ENCODE data around the gene SPP2. TPM values are rescaled to one million over a fixed set of nuclear protein-coding genes. Genes with fewer than 3 reads are reported as not detected.

SPP2 gene
- total RNA-seq, 1 experiment from 2014 or later = not detected

DNA sequence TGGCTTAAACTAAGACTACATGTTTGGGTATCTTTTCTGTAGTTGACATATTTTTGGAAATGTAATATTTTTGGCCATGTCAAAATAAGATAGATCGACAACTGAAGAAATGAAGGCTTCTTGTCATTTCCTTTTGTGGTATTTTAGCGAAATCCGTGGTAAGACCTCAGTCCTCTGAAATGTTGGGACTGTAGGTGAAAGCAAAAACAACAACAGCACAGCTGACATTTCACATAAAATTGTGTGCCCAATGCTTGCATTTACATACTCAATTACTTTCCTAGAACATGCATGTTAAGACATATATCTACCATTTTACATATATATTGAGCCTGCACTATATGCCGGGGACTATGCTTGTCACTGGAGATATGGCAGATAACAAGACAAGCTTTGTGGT is 50.2 kb downstream of the SPP2 start:
- no peaks in the 10 kb centered on the region for H3K4me1 Mint-ChIP-seq (ENCODE audit: insufficient read depth, unreplicated experiment)
- DNase-seq (ENCODE audit: unreplicated experiment) = no peak
- CTCF ChIA-PET = no interaction called here
- H3K27ac Mint-ChIP-seq (ENCODE audit: low read depth, unreplicated experiment) = no peak overlapping the region
- intact Hi-C loops (cut with micrococcal nuclease) = no loop called here
- H3K36me3 Mint-ChIP-seq (ENCODE audit: insufficient read depth, unreplicated experiment) = peaks cover 8% of the 10 kb centered on the region
- no peaks in the 10 kb centered on the region for H3K27me3 Mint-ChIP-seq (ENCODE audit: insufficient read depth, unreplicated experiment)
- TF ChIP-seq, protein P1, sequence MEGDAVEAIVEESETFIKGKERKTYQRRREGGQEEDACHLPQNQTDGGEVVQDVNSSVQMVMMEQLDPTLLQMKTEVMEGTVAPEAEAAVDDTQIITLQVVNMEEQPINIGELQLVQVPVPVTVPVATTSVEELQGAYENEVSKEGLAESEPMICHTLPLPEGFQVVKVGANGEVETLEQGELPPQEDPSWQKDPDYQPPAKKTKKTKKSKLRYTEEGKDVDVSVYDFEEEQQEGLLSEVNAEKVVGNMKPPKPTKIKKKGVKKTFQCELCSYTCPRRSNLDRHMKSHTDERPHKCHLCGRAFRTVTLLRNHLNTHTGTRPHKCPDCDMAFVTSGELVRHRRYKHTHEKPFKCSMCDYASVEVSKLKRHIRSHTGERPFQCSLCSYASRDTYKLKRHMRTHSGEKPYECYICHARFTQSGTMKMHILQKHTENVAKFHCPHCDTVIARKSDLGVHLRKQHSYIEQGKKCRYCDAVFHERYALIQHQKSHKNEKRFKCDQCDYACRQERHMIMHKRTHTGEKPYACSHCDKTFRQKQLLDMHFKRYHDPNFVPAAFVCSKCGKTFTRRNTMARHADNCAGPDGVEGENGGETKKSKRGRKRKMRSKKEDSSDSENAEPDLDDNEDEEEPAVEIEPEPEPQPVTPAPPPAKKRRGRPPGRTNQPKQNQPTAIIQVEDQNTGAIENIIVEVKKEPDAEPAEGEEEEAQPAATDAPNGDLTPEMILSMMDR (IDR thresholded peaks at IDR 0.05; ENCODE audit: unreplicated experiment) = no peak
- no peaks in the 10 kb centered on the region for H3K9me3 Mint-ChIP-seq (ENCODE audit: unreplicated experiment)
- POLR2A ChIA-PET = no interaction called here
- no peak overlapping the region for H3K4me3 Mint-ChIP-seq (ENCODE audit: unreplicated experiment)
- no TSS peak for BruUV-seq (replicated peaks)

DNA sequence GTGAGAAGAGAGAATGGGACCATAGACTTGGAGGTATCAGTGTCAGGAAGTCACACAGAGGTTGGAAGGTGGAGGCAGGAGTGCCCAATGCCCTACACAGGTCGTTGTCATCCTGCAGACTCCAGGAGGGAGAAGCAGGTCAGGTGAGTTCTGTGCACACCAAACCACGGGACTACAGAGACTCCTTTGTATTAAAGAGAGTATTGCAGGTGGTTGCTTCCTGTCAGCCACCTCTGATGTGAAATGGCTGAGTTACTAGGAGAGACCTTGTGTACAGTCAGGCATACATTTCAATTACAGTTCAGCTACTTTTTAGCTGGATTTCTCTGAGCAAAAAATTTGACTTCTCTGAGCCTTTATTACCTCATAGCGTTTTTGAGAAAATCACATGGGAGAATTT is 51.6 kb downstream of the SPP2 start:
- TF ChIP-seq, protein P1 (IDR thresholded peaks at IDR 0.05; ENCODE audit: unreplicated experiment) = no peak
- no TSS peak for BruUV-seq (replicated peaks)
- ChIA-PET CTCF (interaction anchor here (0.6 to 0.7 kb wide), 2 partner anchors 35 to 193 kb away, joined by 3 read pairs; no protein-coding TSS in a partner anchor), POLR2A (interaction anchor here (0.5 kb wide), 1 partner anchor 38 kb away, joined by 3 read pairs; no protein-coding TSS in a partner anchor)
- no peaks in the 10 kb centered on the region for H3K27me3 Mint-ChIP-seq (ENCODE audit: insufficient read depth, unreplicated experiment)
- no peak for DNase-seq (ENCODE audit: unreplicated experiment)
- H3K9me3 Mint-ChIP-seq (ENCODE audit: unreplicated experiment) = no peaks in the 10 kb centered on the region
- intact Hi-C loops (cut with micrococcal nuclease) = no loop called here
- no peak overlapping the region for H3K4me3 Mint-ChIP-seq (ENCODE audit: unreplicated experiment)
- no peaks in the 10 kb centered on the region for H3K4me1 Mint-ChIP-seq (ENCODE audit: insufficient read depth, unreplicated experiment)
- H3K36me3 Mint-ChIP-seq (ENCODE audit: insufficient read depth, unreplicated experiment) = no peaks in the 10 kb centered on the region
- no peak overlapping the region for H3K27ac Mint-ChIP-seq (ENCODE audit: low read depth, unreplicated experiment)

DNA sequence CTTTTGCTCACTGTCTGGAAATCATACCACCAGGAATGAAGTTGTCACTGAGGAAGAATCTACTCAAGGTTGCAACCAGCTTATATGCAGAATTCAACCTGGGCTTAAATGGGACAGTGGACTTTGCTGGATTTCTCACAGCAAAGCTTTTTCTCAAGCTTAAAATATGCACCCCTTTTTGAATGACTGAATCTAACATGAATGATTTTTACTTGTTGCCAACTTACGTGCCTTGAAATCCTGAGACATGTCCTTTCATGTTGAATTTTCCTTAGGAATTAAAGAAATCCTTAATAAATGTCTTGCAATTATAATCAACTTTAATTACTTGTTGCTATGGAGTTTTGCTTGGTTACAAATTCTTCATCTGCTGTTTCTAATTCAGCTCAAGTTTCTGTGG is 57.4 kb downstream of the SPP2 start:
- intact Hi-C loops (cut with micrococcal nuclease) = no loop called here
- CTCF ChIA-PET = interaction anchor here (0.5 to 0.9 kb wide), 6 partner anchors 16 to 1014 kb away, joined by 3 read pairs; no protein-coding TSS in a partner anchor
- POLR2A ChIA-PET = interaction anchor here (0.9 to 1.6 kb wide), 3 partner anchors 25 to 206 kb away, joined by 3 to 4 read pairs (median 3); no protein-coding TSS in a partner anchor
- BruUV-seq (replicated peaks) = no TSS peak
- no peak overlapping the region for H3K27ac Mint-ChIP-seq (ENCODE audit: low read depth, unreplicated experiment)
- H3K27me3 Mint-ChIP-seq (ENCODE audit: insufficient read depth, unreplicated experiment) = no peaks in the 10 kb centered on the region
- H3K36me3 Mint-ChIP-seq (ENCODE audit: insufficient read depth, unreplicated experiment) = no peaks in the 10 kb centered on the region
- peaks cover 14% of the 10 kb centered on the region for H3K4me1 Mint-ChIP-seq (ENCODE audit: insufficient read depth, unreplicated experiment)
- no peak overlapping the region for H3K4me3 Mint-ChIP-seq (ENCODE audit: unreplicated experiment)
- DNase-seq (ENCODE audit: unreplicated experiment) = no peak
- TF ChIP-seq, protein P1 (IDR thresholded peaks at IDR 0.05; ENCODE audit: unreplicated experiment) = no peak
- H3K9me3 Mint-ChIP-seq (ENCODE audit: unreplicated experiment) = no peaks in the 10 kb centered on the region

DNA sequence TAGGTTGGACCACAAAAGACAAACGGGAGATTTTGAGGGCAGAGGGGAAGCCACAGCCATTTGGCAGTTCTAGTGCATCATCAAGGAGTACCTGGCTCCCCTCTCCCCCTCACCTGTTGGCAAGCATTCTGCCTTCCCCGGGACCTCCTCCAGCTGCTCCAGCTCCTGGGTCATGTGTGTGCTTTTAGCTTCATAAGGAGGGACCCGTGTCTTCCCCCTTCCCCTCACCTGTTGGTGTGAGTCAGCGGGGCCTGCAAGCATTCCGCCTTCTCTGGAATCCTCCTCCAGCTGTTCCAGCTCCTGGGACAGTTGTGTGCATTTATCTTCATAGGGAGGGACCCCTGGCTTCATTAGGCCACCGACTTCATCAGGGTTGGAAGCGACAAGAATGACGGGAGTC is 58.8 kb downstream of the SPP2 start:
- no peaks in the 10 kb centered on the region for H3K9me3 Mint-ChIP-seq (ENCODE audit: unreplicated experiment)
- no peaks in the 10 kb centered on the region for H3K36me3 Mint-ChIP-seq (ENCODE audit: insufficient read depth, unreplicated experiment)
- POLR2A ChIA-PET = interaction anchor here (1.4 kb wide), 1 partner anchor 17 kb away, joined by 6 read pairs; no protein-coding TSS in a partner anchor
- intact Hi-C loops (cut with micrococcal nuclease) = no loop called here
- TF ChIP-seq, protein P1 (IDR thresholded peaks at IDR 0.05; ENCODE audit: unreplicated experiment) = no peak
- no peak overlapping the region for H3K27ac Mint-ChIP-seq (ENCODE audit: low read depth, unreplicated experiment)
- BruUV-seq (replicated peaks) = no TSS peak
- DNase-seq (ENCODE audit: unreplicated experiment) = no peak
- H3K4me3 Mint-ChIP-seq (ENCODE audit: unreplicated experiment) = no peak overlapping the region
- CTCF ChIA-PET = interaction anchor here (0.8 kb wide), 1 partner anchor 436 kb away, joined by 3 read pairs; no protein-coding TSS in a partner anchor
- H3K4me1 Mint-ChIP-seq (ENCODE audit: insufficient read depth, unreplicated experiment) = peaks cover 18% of the 10 kb centered on the region
- no peaks in the 10 kb centered on the region for H3K27me3 Mint-ChIP-seq (ENCODE audit: insufficient read depth, unreplicated experiment)

All from MCF 10A (cell line).